ENCODE data around the gene MXI1. TPM values are rescaled to one million over a fixed set of nuclear protein-coding genes. Genes with fewer than 3 reads are reported as not detected.

Gene MXI1
- total and polyA plus RNA-seq, 10 donors = 6.8 to 49.4 (median 19.4) TPM

DNA sequence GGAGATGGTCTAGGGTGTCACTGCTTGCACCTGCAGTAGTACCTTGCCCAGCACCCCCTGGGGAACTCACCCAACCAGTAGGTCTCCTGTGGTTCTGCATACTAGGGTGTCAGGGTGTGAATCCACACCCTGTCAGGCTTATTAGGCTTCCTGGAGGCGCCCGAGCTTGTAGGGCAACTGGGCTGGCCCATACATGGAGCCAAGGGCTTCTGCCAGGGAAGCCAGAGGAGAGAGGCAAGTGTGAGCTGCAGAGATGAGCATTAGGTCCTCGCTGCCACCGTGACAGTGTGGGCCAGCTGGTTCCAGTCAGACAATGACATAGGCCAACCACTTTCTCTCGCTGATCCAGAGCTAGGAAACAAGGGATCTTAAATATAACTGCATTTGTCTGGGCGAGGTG is 11.2 kb downstream of the MXI1 start:
- 28 to 44% (median 41%) methylated on average over 4 to 6 of the region's 6 CpGs for WGBS, 5 donors
- TF ChIP-seq POLR2A (IDR thresholded peaks at IDR 0.05) = no peak
- peak in 2 of 3 donors; percentile 25 to 50 for TF ChIP-seq POLR2AphosphoS5 (IDR thresholded peaks at IDR 0.05)
- no peak overlapping the region for H3K4me3 ChIP-seq
- DNase-seq = peak; percentile 77
- H3K4me1 ChIP-seq = peaks cover 4 to 67% (median 33%) of the 10 kb centered on the region in 6 donors
- H3K36me3 ChIP-seq = no peaks in the 10 kb centered on the region
- no peaks in the 10 kb centered on the region for H3K9me3 ChIP-seq
- no peaks in the 10 kb centered on the region for H3K27me3 ChIP-seq (replicated peaks in 1 of 7)
- intact Hi-C loops (cut with DNase I; ENCODE audit: low total_unique reads) = no loop called here
- H3K27ac ChIP-seq = peak overlapping the region in 4 of 8 donors; percentile 33 to 72 (median 52)

DNA sequence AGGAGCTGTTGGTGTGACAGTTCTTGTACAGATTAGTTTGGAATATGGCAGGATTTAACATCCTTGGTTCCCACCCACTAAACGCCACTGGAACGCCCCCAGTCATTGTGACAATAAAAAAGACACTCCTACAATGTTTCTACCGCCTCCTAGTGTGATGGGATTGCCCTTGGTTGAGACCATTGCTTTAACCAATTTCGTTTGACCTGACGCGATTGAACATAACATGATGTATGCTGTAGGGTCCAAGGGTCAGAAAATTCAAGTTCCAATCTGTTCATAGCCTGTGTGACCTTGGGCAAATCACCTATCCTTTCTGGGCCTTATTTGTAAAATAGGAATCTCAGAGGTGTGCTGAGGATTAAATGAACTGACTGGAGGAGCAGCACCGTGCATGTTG is 12.5 kb downstream of the MXI1 start:
- Histone ChIP-seq H3K27me3 (replicated peaks in 1 of 7) (no peaks in the 10 kb centered on the region), H3K27ac (no peak overlapping the region), H3K9me3 (no peaks in the 10 kb centered on the region), H3K4me3 (no peak overlapping the region), H3K36me3 (no peaks in the 10 kb centered on the region), H3K4me1 (peaks cover 4 to 56% (median 26%) of the 10 kb centered on the region in 6 donors)
- intact Hi-C loops (cut with DNase I; ENCODE audit: low total_unique reads) = no loop called here
- TF ChIP-seq POLR2A (IDR thresholded peaks at IDR 0.05) = no peak
- TF ChIP-seq, protein P1, sequence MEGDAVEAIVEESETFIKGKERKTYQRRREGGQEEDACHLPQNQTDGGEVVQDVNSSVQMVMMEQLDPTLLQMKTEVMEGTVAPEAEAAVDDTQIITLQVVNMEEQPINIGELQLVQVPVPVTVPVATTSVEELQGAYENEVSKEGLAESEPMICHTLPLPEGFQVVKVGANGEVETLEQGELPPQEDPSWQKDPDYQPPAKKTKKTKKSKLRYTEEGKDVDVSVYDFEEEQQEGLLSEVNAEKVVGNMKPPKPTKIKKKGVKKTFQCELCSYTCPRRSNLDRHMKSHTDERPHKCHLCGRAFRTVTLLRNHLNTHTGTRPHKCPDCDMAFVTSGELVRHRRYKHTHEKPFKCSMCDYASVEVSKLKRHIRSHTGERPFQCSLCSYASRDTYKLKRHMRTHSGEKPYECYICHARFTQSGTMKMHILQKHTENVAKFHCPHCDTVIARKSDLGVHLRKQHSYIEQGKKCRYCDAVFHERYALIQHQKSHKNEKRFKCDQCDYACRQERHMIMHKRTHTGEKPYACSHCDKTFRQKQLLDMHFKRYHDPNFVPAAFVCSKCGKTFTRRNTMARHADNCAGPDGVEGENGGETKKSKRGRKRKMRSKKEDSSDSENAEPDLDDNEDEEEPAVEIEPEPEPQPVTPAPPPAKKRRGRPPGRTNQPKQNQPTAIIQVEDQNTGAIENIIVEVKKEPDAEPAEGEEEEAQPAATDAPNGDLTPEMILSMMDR (IDR thresholded peaks at IDR 0.05 in 8 of 11, conservative IDR thresholded peaks at IDR 0.05 in 3 of 11) = no peak
- TF ChIP-seq POLR2AphosphoS5 (IDR thresholded peaks at IDR 0.05) = no peak
- no peak for DNase-seq
- 89 to 94% (median 90%) methylated on average over 7 of the region's 7 CpGs for WGBS, 5 donors

DNA sequence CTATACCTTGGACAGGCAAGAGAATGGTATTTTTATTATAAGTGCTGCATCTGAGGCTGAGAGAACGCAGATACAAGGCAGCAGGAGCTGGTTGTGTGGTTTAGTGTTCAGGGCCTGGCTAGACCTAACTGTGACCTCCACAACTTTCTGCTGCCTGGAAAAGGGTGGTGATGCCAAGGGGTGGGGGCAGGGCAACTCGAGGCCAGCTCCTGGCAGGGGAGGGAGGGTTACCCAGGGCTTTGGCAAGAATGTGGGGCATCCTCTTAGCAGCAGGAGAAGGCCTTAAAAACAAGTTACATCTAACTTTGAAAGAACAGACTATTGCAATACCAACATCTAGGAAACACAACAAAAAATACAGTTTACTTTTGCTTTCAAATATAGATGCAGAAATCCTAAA is 13.0 kb downstream of the MXI1 start:
- 58 to 80% (median 66%) methylated on average over 2 of the region's 2 CpGs for WGBS, 5 donors
- Histone ChIP-seq H3K27me3 (replicated peaks in 1 of 7) (no peaks in the 10 kb centered on the region), H3K4me1 (peaks cover 8 to 57% (median 30%) of the 10 kb centered on the region in 6 donors), H3K4me3 (no peak overlapping the region), H3K27ac (peak overlapping the region in 1 of 8 donors; percentile 75), H3K9me3 (no peaks in the 10 kb centered on the region), H3K36me3 (no peaks in the 10 kb centered on the region)
- TF ChIP-seq POLR2AphosphoS5 (IDR thresholded peaks at IDR 0.05) = no peak
- no peak for TF ChIP-seq POLR2A (IDR thresholded peaks at IDR 0.05)
- TF ChIP-seq, protein P1 (IDR thresholded peaks at IDR 0.05 in 8 of 11, conservative IDR thresholded peaks at IDR 0.05 in 3 of 11) = no peak
- intact Hi-C loops (cut with DNase I; ENCODE audit: low total_unique reads) = no loop called here
- DNase-seq = no peak

DNA sequence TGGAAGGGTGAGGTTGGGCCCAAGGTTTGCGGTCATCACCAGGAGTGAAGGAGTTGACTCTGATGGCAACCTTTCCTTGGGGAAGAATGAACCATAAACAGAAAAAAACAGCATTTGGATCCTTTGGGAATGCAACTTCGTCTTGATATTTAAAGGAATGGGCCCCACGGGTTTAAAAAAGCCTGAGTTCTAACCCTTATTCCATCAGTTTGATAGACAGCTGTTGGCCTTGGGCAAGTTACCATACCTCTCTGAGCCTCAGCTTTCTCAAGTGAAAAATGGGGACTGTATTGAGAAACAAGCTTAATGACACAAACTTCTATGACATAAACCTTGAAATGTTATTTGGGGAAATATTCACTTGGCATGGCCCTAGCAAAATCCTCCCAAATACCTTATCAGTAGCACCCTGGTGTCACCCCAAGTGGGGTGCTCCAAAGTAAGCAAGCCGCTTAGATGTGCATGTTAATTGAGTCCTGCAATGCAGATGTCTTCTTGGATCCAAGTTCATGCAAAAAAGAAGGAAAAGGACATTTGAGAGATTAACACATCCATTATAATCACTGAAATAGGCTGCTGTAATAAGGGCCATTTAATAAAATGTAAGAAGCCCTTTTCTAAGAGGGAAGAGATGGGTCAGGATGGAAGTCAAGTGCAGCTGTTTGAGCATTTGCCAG is 13.8 kb downstream of the MXI1 start:
- Histone ChIP-seq H3K36me3 (no peaks in the 10 kb centered on the region), H3K9me3 (no peaks in the 10 kb centered on the region), H3K4me3 (peak overlapping the region in 2 of 8 donors; percentile 18 to 52), H3K27me3 (replicated peaks in 1 of 7) (no peaks in the 10 kb centered on the region), H3K27ac (peak overlapping the region in 6 of 8 donors; percentile 12 to 75 (median 54)), H3K4me1 (peaks cover 8 to 52% (median 31%) of the 10 kb centered on the region in 6 donors)
- no peak for TF ChIP-seq POLR2AphosphoS5 (IDR thresholded peaks at IDR 0.05)
- intact Hi-C loops (cut with DNase I; ENCODE audit: low total_unique reads) = no loop called here
- 80 to 93% (median 90%) methylated on average over 4 of the region's 4 CpGs for WGBS, 5 donors
- DNase-seq = no peak

DNA sequence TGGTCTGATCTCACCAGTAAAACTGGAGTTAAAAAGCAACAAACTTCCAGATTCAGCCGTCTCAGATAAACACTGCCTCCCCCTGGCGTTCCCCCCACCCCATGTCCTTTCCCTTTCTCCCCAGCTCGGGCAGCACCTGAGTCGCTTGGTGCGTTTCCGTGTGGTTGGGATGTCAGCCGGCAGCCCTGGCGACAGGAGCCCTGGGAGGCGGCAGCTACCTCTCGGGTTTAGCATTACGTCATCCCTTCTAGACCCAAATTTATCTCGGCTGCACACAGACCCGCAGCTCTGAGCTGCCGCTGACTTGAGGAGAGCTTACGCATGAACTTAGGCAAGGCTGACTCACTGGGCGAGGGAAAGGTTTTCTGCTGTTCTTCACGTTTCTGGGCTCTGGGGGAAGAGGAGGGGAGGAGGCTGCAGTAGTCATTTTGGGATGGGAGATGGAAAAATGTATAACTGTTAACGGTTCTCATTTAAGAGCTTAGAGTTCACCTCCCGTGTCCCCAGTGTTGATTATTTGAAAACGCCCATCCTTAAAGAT is 14.4 kb downstream of the MXI1 start:
- no peaks in the 10 kb centered on the region for H3K27me3 ChIP-seq (replicated peaks in 1 of 7)
- H3K9me3 ChIP-seq = no peaks in the 10 kb centered on the region
- intact Hi-C loops (cut with DNase I; ENCODE audit: low total_unique reads) = no loop called here
- peaks cover 8 to 52% (median 31%) of the 10 kb centered on the region in 6 donors for H3K4me1 ChIP-seq
- H3K4me3 ChIP-seq = peak overlapping the region in 2 of 8 donors; percentile 18 to 52
- WGBS, 5 donors = 5 to 14% (median 7%) methylated on average over 20 of the region's 20 CpGs
- no peaks in the 10 kb centered on the region for H3K36me3 ChIP-seq
- peak overlapping the region; percentile 12 to 75 (median 49) for H3K27ac ChIP-seq
- DNase-seq = peak; percentile 86
- TF ChIP-seq POLR2AphosphoS5 (IDR thresholded peaks at IDR 0.05) = peak; percentile 28 to 41 (median 38)
- TF ChIP-seq POLR2A (IDR thresholded peaks at IDR 0.05) = no peak
- TF ChIP-seq, protein P1 (IDR thresholded peaks at IDR 0.05 in 8 of 11, conservative IDR thresholded peaks at IDR 0.05 in 3 of 11) = peak in 3 of 11 experiments; percentile 10 to 24 (median 14)
